ENCODE results near the gene APH1B. TPM values are rescaled to one million over a fixed set of nuclear protein-coding genes. Genes with fewer than 3 reads are reported as not detected.
"Not testable (repeated sequence)": the region's sequence is repeated elsewhere in the genome, so short reads cannot be mapped to it uniquely, and the experiment has no call there.

APH1B gene
- total RNA-seq, 1 donor: 22.3 TPM

- TF ChIP-seq CTCF (IDR thresholded peaks at IDR 0.05; ENCODE audit: insufficient read depth, low read length): no peak
- H3K4me3 ChIP-seq (ENCODE audit: low read depth, low read length): no peak overlapping the region
- no peak for DNase-seq (ENCODE audit: low read depth)
Observed at GRCh38 chr15:63312286-63312685, 34.9 kb downstream of the APH1B start.

- DNase-seq (ENCODE audit: low read depth): no peak
- no peak overlapping the region for H3K4me3 ChIP-seq (ENCODE audit: low read depth, low read length)
- TF ChIP-seq CTCF (IDR thresholded peaks at IDR 0.05; ENCODE audit: insufficient read depth, low read length): no peak
Observed at GRCh38 chr15:63313825-63314224, 36.4 kb downstream of the APH1B start.

- no peak for DNase-seq (ENCODE audit: low read depth)
- H3K4me3 ChIP-seq (ENCODE audit: low read depth, low read length): no peak overlapping the region
- TF ChIP-seq CTCF (IDR thresholded peaks at IDR 0.05; ENCODE audit: insufficient read depth, low read length): no peak
Observed at GRCh38 chr15:63314409-63314808, 37.0 kb downstream of the APH1B start.

- TF ChIP-seq CTCF (IDR thresholded peaks at IDR 0.05; ENCODE audit: insufficient read depth, low read length): no peak
- DNase-seq (ENCODE audit: low read depth): no peak
- H3K4me3 ChIP-seq (ENCODE audit: low read depth, low read length): no peak overlapping the region
Observed at GRCh38 chr15:63318344-63318743, 40.9 kb downstream of the APH1B start.

GRCh38 chr15:63319065-63319464, 41.7 kb downstream of the APH1B start:
- no peak overlapping the region for H3K4me3 ChIP-seq (ENCODE audit: low read depth, low read length)

GRCh38 chr15:63320446-63320845, 43.0 kb downstream of the APH1B start:
- not testable (repeated sequence) for H3K4me3 ChIP-seq (ENCODE audit: low read depth, low read length); DNase-seq (ENCODE audit: low read depth)

More at GRCh38 chr15:63319065-63319464, 41.7 kb downstream of the APH1B start:
- DNase-seq (ENCODE audit: low read depth): no peak
- no peak for TF ChIP-seq CTCF (IDR thresholded peaks at IDR 0.05; ENCODE audit: insufficient read depth, low read length)

GRCh38 chr15:63320981-63321380, 43.6 kb downstream of the APH1B start:
- H3K4me3 ChIP-seq (ENCODE audit: low read depth, low read length); DNase-seq (ENCODE audit: low read depth): not testable (repeated sequence)

- TF ChIP-seq CTCF (IDR thresholded peaks at IDR 0.05; ENCODE audit: insufficient read depth, low read length): no peak
- H3K4me3 ChIP-seq (ENCODE audit: low read depth, low read length): no peak overlapping the region
- DNase-seq (ENCODE audit: low read depth): no peak
Observed at GRCh38 chr15:63321462-63321861, 44.1 kb downstream of the APH1B start.

Data from fibroblast of the aortic adventitia (primary cell).